Activated naive CD4-positive, alpha-beta T cell treated with anti-CD3 and anti-CD28 coated beads, Interleukin-2, amount 50 U/mL, for 16 hours (primary cell): ENCODE measurements around the gene IRAK3.

Experiments
- DNase-seq: peaks from one replicate; pipeline ENCODE4 v3.0.0-alpha.2; 2020

IRAK3 gene

DNA sequence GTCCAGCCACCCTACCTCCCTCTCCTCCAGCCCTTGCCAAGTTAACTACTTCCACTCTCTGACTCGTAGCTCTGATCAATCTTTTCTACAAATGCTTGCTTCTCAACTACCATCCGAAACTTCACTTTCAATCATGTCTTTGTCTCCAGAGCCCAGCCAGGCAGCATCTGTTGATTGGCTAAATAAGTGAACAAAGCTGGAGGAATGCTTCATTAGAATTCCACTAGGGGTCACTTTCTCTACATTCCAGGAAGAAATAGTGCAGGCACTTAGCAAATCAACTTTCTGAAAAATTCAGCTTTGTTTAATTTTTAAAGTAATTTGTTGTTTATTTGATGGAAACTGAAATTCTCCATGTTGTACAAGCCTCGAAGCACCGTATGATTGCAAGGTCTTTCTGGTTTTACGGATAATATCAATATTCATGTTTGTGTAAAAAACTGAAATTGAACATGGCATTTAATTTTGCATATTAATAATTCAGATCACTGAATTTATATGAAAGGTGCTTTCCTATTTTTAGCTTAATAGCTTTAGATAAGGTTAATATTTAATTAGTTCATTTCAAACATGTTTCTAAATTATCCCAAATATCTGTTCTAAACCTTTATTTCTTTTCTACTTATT is 80.9 kb downstream of the IRAK3 start:
- DNase-seq, result no peak

- DNase-seq, result no peak
These were observed 81.6 kb downstream of the IRAK3 start for GRCh38 chr12:66270613-66271012.

DNA sequence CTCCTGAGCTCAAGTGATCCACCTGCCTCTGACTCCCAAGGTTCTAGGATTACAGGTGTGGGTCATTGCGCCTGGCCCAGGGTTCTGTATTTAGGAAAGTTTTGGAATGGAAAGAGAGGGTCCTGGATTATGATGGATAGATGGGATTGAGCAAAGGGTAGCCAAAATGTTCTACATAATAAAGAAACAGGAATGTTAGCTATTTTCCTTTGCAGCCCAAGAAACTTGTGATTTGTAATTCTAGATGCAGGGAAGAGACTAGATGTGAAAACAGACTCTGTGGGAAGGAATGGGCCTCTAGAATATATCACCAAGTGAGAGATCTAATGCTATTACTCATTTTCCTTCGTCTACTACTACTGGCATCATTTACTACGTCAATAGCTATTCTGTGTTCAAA is 83.6 kb downstream of the IRAK3 start:
- DNase-seq, result no peak

GRCh38 chr12:66273147-66273546 is 84.1 kb downstream of the IRAK3 start:
- no peak for DNase-seq

DNA sequence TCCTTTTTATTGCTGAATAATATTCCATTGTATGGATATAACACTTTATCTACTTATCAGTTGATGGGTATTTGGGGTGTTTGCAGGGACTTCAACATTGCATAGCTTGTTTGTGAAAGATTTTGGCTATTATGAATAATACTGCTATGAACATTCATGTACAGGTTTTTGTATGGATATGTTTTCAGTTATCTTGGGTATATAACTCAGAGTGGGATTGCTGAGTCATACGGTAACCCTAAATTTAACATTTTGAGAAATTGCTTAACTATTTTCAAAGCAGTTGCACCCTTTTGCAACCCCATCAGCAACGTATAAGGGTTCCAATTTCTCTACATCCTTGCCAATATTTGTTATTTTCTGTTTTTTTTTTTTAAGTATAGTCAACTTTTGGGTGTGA is 86.0 kb downstream of the IRAK3 start:
- DNase-seq, result no peak

- DNase-seq, result peak; percentile 22
These were observed 90.2 kb downstream of the IRAK3 start for GRCh38 chr12:66279123-66279712.

- no peak for DNase-seq
These were observed 91.5 kb downstream of the IRAK3 start for GRCh38 chr12:66280561-66280960.

- no peak for DNase-seq
These were observed 93.2 kb downstream of the IRAK3 start for GRCh38 chr12:66282244-66282643.

DNA sequence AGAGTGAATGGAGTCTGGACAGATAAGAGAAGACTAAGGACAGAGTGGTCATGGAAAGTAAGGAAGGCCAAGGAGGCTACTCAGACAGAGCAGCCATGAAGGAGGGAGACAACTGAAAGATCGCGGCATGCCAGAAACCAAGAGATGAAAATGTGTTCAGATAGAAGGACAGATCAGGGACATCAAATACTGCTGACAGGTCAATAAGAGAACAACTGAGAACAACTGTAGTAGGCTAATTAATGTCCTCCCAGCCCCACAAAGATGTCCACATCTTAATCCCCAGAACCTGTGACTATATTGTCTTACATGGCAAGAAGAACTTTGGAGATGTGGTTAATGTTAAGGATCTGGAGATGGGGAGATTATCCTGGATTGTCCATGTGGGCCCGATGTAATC is 98.3 kb downstream of the IRAK3 start:
- DNase-seq, result no peak

- DNase-seq, result peak; percentile 42
These were observed 99.1 kb downstream of the IRAK3 start for GRCh38 chr12:66288121-66288520.

DNA sequence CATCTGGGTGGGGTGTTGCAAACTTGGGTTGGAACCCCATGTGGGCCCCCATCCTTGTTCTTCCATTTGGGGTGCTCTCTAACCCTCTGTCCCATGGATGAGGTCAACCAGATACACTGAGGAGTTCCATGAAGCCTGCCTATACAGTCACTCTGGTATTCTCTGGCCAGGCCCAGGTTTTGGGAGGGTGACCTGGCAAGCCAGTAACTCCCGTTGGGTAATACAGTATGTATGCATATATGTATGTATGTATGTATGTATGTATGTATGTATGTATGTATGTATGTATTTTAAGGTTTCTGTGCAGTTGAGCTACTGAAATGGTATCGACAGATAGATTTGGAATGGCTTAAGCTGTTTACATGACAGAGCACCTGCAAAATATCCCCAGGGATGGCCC is 100.5 kb downstream of the IRAK3 start:
- no peak for DNase-seq

DNA sequence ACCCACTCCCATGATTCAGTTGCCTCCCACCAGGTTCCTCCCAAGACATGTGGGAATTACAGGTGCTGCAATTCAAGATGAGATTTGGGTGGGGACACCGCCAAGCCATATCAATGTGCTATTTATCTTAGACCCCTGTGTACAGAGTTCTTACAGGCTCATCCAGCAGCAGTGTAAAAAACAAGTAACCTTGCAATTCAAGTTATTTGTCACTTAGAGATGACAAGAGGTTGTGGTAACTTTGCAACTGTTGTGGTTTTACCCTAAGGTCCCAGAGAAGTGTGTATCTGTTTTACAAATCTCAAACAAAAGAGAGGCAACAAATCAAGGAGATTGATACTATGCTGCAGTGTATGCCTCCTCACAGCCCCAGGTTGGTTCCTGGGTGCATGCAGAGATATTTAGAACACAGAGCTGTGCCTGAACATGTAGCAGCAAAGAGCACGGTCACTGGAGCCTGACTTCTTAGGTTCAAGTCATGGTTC is 101.7 kb downstream of the IRAK3 start:
- no peak for DNase-seq

DNA sequence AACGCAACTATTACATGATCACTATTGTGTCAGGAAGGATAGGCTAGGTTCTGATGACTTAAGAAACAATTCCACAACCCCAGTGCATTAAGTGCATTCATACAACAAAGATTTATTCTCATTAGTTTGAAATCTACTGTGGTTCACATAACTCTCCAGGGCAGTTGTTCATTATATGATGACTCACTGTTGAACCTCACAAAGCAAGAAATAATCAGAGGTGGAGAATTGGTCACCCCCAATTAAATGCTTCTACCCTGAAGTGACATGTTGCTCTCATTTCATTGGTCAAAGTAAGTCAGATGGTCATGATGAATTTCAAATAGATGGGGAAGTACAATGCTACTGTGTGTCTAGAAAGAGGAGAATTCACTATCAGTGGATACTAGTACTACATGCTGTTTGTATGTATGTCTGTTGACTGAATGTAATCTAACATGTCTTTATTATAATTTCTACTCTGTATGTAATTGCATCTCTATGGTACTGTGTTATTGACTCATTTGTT is 107.2 kb downstream of the IRAK3 start:
- no peak for DNase-seq

DNA sequence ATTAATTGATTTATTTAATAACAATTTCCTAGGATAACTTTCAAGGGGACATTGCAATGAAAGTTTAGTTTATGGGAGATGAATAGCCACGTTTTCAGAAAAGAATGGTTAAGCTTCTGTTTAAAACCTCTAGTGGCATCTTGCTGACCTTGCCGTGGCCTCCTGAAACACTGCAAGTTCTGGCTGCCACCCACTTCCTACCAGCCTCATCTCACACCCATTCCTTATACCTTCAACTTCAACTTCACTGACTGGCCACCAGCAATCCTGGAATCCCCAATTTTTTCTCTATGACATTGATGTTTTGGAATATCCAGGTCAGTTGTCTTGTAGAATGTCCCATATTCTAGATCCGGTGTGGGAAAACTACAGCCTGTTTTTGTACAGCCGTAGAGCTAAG is 108.1 kb downstream of the IRAK3 start:
- DNase-seq, result no peak

- DNase-seq, result no peak
These were observed 108.9 kb downstream of the IRAK3 start for GRCh38 chr12:66297923-66298322.

- peak; percentile 96 for DNase-seq
These were observed 113.2 kb downstream of the IRAK3 start, which contains the start of gene HELB for GRCh38 chr12:66301944-66302826. HELB (plus strand) TSS chr12:66302493; CDS start chr12:66302604, 111 bp downstream.

DNA sequence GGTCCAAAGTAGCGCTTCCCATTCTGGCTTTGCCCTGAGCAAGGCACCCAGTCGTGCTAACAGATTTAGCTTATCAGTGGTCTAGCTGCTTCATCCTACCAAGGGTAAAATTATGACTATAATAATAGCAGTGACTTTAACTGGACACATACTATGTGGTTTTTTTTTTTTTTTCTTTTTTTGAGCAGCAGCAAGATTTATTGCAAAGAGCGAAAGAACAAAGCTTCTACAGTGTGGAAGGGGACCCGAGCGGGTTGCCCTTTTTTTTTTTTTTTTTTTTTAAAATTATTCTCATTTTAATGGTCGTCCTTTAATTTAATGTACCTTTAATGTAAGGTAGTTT is 113.8 kb downstream of the IRAK3 start:
- no peak for DNase-seq

- DNase-seq, result peak; percentile 16
These were observed 114.3 kb downstream of the IRAK3 start for GRCh38 chr12:66303316-66303804.
